GM19351 (cell line): Measurements from ENCODE around the gene REPS1.
"Not testable (repeated sequence)": the region's sequence is repeated elsewhere in the genome, so short reads cannot be mapped to it uniquely, and the experiment has no call there.

Source experiments
- ATAC-seq: cut with Tn5 transposase; IDR thresholded peaks from one replicate; pipeline ENCODE4 v1.9.1; 2021; ENCODE audit warnings: mild to moderate bottlenecking, moderate library complexity; ENCODE audit not compliant: unreplicated experiment

REPS1 gene

DNA sequence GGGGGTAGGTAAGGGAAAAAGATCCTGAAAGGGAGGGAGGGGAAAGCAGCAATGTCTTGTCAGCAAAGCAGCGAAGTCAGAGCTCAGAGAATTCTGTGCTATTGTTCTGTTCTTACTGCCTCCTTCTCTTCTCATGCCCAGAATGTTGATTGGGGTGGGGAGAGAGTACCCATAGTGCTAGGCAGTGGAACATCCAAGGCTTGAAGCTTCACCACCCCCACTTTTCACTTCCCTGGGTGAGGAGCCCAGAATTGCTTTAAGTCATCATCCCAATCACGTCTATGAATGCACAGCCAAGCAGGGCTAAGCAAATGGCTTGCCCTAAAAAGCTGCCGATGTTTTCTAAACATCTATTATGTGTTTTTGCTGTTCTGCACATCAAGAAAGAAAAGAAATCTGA is 16.5 kb downstream of the REPS1 start:
- no peak for ATAC-seq

DNA sequence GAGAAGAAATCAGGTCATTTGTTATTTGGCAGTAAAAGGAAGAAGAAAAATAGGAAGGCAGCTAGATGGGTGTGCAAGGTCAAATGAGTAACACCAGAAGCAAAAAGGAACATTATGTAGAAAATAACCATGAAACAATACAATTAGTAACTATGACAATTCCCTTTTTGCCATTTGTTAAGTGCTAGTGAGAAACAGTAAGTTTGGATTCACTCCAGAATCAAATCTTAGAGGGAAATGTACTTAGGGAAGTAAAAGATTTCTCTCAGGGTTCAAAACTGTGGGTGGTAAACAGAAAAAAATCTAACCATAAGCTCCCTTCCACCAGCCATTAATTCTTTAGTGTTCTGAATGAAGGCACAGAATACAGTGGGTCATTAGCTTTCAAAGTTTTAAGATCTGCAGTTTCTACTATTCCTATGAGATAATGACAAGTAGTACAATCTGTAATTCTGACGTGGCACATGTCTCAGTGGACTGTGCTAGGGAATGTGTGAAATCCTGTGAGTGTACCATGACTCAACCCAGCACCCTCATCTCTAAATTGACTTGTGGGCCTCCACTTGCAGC is 17.1 kb downstream of the REPS1 start:
- ATAC-seq, result peak; percentile 78

DNA sequence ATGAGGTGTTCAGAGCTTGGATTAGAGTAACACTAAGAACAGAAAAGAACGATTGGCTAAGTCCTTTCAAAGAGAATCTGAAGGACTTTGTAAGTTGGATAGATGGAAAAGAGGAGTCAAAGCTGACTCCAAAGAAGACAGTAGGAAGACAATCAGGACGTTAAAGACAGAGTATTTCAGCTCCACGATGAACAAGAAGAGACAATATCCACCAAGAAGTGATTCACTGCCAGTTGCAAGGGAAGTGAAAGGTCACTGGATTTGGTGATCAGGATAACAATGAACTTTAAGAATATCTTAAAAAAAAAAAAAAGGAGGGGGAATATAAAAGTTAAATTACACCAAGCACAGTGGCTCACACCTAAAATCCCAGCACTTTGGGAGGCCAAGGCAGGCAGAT is 17.9 kb downstream of the REPS1 start:
- no peak for ATAC-seq

DNA sequence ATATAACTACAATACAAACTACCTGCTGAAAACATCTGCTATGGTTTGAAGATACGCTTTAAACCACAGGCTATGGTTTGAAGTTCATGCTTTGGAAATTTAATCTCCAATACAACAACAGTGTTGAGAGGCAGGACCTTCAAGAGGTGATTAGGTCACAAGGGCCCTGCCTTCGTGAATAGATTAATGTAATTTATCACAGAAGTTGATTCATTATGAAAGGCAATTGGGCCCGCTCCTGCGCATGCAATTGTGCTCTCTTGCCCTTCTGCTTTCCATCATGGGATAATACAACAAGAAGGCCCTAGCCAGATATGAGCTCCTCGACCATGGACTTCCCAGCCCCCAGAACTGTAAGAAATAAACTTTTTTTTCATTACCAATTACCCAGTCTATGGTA is 21.2 kb downstream of the REPS1 start:
- ATAC-seq, result no peak

DNA sequence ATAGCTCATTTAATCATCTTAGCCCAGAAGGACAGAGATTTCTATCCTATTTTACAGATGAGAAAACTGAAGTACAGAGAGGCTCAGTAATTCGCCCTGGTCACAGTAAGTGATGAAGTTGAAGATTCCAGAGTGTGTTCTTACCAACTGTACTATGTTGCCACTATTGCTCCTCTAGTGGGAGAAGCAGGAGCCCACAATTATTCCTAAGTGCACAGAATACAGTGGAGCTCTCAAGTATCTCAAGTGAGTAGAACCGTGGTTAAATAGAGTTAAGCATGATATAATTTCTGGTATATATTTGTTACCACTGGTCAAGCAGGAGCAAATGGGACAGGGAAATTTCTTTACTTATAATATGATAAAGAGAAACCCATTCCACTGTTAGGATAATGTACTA is 22.1 kb downstream of the REPS1 start:
- no peak for ATAC-seq

DNA sequence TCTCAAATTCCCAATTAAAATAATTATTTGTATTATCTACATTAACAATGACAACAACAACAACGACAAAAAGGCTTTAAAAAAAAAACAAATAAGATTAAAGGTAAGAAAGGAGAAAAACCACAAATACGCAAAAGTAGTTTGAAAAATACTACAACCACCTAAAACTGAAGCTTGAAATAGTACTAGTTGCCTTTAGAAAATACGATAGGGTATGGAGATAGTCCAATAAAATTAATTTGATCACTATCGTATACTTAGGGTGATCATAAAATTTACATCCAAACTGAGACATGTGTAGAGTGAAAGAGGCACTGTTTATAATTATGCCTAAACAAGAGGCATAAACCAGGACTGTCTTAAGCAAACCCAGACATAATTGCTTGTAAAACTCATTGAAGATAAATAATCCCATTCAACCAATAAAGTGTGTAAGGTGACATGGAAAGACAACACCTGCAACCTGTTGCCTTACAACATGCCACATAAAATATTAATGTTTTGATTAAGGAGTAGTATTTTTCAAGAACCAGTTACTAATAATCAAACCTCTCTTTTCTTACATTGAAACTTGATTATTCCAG is 22.7 kb downstream of the REPS1 start:
- no peak for ATAC-seq

DNA sequence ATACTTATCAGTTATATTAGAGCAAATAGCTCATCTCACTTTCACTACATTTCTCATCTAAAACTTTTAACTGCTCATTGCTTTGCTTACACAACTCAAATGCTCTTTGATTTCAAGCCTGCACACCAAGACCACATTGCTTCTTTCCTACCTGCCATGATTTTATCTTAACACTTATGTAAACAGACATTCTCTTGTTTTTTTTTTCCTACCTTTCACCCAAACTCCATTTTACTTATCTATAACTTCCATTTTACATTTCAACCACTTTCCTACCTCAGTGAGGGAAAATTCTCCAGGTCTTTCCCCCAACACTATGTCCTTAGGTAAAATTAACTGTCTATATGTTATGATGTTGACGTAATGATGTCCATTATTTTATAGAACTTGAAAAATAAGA is 24.0 kb downstream of the REPS1 start:
- ATAC-seq, result no peak

DNA sequence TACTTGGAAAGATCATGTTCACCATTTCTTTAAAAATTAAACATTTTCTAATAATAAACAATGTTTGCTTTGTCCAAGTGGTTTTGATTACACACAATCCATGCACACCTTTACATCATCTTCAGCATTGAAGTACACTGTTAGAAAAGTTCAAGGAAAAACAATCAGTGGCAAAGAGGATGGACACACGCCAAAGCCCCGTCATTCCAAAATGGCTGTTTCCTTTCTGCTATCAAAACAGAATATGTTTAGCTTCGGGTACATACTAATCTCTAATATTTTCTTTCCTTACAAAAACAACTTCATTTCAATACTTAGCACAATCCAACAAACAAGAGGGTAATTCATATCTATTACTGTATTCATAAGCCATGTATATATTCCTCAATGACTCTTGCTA is 24.5 kb downstream of the REPS1 start:
- no peak for ATAC-seq

DNA sequence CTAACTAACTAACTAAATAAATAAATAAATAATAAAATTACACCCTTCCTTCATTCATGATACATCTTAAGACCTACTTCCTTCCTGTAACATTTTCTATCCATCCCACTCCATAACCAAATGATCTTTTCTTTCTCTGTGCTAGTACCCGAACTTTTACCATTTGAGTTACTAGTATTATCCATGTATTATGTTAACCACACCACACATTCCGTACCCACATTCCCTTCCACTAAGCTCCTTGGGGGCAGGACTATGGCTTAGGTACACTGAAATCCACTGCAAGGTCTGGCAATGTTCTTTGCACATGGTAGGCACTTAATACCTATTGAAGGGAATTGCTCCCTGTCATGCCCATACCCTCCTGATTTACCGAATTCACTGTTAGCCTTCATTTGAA is 24.9 kb downstream of the REPS1 start:
- ATAC-seq, result no peak

DNA sequence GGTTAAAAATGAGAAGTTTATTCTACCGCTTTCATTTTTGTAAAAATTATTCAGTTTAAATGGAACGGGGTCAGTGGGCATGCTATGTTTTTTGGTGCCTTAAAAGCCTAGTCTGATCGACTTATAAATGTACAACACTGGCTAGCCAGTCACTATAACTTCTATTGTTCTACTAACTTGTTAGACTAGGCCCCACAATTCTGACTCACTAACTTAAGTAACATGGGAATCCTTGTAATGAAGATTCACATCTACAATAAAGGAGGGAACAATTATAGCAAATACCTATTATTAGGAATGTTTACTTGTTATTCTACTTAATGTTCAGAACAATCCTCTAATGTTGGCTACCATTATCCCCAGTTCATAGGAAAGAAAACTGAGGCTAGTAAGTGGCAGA is 28.5 kb downstream of the REPS1 start:
- no peak for ATAC-seq

DNA sequence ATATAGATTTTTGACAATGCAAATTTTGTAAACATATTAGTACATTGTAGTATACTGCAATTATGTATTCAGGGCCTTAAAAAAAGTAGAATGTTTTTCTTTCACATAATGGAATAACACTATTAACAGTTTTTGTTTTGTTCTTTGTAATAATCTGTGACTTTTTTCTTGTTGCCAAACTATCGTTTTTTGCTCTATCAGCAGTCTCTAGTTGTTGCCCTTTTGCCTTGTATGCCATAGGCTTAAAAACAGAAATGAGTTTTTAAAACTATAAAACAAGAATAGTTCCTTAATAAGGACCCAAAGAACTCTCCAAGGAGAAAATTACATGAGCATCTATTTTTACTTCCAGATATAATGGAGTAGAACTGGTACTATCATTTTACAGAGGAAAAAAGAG is 29.5 kb downstream of the REPS1 start:
- no peak for ATAC-seq

DNA sequence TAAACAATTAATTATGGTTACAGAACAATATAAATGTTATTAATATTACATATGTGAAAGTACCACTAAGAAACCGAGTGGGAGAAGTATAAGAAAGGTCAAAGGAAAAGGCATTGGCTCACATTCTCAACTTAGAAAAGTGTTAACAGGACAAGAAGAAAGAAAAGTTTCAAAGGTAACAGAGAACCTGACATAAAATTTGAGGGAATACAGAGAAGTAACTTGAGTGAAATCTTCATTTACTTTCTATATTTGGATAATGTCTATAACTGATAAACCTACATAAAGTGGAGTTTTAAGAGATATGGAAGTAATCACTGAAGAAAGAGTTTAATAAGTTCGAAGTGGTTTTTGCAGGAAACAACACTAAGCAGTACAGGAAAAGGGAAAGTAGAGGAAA is 30.1 kb downstream of the REPS1 start:
- no peak for ATAC-seq

DNA sequence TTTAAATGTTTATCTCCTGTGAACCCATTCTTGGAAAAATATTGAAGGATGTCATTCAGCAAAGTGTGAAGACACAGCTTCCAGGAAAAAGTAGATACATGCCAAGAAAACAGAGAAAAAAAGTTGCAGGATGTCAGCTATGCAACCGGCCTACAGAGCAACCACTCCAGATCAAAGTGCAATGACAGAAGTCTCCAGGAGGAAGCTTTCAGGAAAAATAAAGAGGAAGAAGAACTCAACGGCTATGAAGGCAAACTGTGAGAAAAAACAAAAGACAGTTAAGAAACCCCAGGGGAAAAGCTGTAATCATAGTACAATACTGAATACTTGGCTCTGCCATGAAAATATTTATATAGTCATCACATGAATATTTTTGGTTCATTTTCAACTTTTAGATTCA is 30.6 kb downstream of the REPS1 start:
- ATAC-seq, result no peak

DNA sequence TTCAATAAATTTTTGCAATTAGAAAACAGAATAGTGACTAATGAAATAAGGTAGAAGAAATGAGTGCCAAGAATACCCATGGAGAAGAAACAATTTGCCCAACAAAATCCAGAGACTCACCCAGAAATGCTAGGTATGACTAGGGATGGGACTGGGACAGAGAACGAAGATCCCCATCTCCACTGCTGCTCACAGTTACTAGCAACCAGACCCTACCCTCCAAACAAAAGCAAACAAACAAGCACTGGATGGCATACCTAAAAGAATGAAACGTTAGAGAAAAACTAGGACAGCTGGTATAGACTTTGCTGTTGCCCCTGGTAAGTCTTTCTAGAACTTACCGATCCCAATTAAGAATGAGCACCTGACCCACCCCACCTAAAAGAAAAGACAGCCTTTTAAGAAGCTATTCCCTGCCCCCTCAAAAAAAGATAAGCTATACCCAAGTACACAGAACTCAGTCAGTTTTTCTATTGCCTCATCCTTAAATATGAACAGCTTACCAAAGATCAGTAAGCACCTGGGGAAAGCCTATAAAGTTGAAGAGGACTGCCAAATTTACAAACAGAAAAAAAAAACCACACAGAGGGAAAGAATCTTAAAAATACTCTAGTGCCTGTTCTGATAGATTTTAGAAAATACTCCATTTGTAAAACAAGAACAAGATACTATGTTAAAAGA is 31.7 kb downstream of the REPS1 start:
- ATAC-seq, result no peak

DNA sequence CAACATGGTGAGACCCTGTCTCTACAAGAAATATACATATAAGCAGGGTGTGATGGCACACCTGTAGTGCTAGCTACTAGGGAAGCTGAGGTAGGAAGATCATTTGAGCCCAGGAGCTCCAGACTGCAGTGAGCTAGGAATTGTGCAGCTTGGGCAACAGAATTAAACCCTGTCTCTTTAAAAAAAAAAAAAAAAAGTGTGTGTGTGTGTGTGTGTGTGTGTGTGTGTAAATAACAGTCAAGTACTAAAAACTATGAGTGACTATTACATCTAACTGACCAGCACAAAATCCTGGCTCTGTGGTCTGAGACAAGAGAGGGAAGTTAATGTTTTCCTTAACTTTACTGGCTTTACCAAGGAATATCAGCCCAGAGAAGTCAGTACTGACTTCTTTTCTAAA is 32.8 kb downstream of the REPS1 start:
- no peak for ATAC-seq

DNA sequence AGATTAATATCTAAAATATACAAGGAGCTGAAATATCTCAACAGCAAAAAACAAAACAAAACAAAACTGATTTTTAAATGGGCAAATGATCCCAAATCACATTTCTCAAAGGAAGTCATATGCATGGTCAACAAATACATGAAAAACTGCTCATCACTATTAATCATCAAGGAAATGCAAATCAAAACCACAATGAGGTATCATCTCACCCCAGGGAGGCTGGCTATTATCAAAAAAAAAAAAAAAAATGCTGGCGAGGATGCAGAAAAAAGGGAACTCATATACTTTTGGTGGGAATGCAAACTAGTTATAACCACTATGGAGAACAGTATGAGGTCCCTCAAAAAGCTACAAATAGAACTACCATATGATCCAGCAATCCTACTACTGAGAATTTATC is 34.6 kb downstream of the REPS1 start:
- no peak for ATAC-seq

DNA sequence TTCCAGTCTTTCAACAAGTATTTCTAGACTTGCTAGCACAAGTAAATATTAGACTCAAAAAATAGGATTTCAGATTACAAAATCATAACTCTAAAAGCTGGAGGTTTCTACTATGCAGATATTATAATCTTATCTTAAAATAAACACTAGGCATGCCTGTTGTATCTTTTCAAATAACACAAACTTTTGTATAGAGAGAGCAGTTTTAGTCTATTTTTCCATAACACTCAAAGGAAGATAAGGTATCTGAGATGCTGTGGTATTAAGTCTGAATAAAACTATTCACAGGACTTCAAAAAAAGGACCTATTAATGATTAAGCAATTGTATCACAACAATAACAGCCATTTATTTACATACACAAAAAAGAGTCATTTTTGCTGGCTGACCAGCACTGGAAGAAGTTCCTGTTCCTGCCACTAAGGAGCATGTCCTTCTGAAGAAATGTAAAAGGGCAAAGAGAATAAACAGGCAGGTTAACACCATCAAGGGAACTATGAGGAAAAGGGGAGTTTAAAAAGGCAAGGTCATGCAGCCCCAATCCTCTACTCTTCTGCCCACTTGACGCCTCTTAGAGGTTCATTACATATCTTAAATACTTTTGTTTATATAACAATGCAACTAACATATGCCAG is 39.4 kb downstream of the REPS1 start:
- ATAC-seq, result no peak

DNA sequence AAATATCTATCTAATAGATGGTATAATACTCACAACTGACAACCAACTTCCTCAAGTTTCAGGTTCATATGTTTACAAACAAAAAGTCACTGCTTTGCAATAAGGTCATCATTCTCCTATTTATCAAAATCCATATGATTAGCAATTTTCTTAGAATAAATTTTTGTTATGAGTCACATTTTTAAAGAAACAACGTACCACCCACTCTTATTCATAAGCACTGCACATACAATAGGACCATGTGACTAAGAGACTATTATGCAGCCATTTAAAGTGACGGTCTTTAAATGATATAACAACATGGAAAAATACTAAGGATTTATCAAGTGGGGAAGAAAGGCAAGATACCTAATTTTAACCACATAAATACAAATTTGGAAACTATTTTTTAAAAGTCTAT is 40.0 kb downstream of the REPS1 start:
- ATAC-seq, result no peak

DNA sequence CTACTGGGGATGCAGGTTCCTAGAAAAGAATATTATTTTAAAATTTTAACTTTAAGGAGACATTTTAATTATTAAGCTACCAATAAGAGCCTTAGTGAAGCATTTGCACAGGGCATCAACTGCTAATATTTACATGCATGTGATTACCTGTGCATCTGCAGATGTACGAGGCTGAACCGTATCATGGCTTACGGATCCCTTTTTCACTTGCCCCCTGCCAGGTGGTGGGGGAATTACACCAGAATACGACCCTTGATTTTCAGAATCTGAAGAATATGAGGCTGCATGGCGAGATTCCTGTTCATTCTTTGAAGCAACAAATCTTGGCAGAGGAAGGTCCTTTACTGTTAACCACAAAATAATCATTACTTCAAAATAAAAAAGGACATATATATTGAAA is 42.7 kb downstream of the REPS1 start:
- ATAC-seq, result no peak

DNA sequence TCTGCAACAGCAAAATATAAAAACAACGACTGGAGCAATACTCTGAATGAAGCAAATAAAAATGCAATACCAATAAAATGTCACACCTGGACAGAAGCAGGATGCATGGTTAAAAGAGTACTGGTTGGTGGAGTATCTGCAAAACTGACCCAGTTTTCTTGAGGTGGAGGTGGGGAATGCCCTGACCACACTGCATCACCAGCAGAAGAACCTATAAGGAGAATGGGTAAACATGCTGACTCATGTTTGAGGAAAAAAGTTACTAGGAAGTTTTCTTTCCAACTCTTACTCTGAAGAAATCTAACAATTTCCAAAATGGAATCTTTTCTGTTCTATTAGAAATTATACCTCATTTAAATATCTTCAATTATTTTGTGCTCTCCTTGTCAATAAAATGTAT is 43.6 kb downstream of the REPS1 start:
- ATAC-seq, result no peak

DNA sequence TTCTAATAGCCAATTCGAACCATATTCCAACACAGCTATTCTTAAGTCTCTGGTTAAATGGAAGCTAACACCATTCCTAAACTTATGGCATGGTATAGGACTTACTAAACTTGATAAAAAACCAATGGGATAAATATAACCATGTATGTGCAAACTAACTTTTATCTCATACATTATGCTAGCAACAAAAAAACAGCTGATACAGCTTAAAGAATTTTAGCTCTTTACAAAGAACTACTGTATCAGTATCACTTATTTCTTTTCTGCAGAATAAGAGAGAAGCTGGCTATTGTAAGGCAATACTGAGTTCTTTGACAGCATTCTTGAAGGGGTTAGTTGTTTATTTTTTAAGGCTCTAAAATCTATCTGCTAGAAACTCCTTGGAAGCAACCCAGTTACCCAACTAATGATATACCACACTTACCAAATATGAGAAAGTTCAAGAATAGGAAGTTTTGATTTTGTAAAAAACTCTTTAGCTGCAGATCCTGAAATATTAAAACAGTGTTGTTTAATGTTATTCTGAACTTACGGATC is 44.9 kb downstream of the REPS1 start:
- ATAC-seq, result no peak

DNA sequence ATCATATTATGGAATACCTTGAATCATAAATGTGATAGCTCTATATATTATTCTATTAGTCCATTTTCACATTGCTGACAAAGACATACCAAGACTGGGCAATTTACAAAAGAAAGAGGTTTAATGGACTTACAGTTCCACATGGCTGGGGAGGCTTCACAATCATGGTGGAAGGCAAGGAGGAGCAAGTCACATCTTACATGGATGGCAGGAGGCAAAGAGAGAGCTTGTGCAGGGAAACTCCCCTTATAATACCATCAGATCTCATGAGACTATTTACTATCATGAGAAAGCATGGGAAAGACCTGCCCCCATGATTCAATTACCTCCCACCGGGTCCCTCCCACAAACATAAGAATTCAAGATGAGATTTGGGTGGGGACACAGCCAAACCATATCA is 51.2 kb downstream of the REPS1 start:
- not testable (repeated sequence) for ATAC-seq
